Hematopoietic multipotent progenitor cell (in vitro differentiated cells): Measurements from ENCODE around the gene F8A3. TPM values are rescaled to one million over a fixed set of nuclear protein-coding genes. Genes with fewer than 3 reads are reported as not detected.
"Not testable (repeated sequence)": the region's sequence is repeated elsewhere in the genome, so short reads cannot be mapped to it uniquely, and the experiment has no call there.

Experiments used
- DNase-seq, 3 donors: peaks; one replicate each; pipeline ENCODE4 v3.0.0-alpha.2; 2011 to 2015; ENCODE audit warnings: low read depth in 2 of 3, low spot score in 2 of 3
- small RNA-seq: library from RNA; depleted of rRNA; stranded (forward); fragments of <200 nt; gene quantifications from one replicate; pipeline ENCODE3, GENCODE V24; 2012
- total RNA-seq: library from RNA; depleted of rRNA; stranded (reverse); fragments of >200 nt; gene quantifications from one replicate; pipeline ENCODE4 v1.2.3, GENCODE V29; 2012

F8A3 gene
- 1.1 TPM for total RNA-seq

DNA sequence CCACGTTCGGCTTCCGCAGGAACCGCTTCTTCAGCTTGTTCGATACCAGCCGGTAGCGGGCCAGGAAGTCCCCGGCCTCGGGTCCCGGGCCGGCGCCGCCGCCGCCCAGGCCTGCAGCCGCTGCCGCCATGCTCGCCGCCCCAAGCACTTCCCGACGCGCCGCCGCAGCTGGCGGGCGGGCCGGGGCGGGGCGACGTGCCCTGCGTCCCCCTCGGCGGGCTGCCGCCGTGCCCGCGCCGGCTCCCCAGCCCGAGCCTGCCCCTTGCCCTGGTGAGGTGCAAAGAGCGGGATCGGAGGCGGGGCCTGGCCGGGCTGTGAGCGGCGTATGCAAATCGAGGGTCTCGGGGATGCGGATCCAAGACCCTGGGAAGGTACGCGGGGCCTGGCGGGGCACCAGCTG, at the start of gene F8A3:
Gene F8A3, minus strand, starts transcription at position 150 of the 400 bp plus-strand sequence. Its CDS starts 20 bp downstream, at position 130.
- not testable (repeated sequence) for DNase-seq

DNA sequence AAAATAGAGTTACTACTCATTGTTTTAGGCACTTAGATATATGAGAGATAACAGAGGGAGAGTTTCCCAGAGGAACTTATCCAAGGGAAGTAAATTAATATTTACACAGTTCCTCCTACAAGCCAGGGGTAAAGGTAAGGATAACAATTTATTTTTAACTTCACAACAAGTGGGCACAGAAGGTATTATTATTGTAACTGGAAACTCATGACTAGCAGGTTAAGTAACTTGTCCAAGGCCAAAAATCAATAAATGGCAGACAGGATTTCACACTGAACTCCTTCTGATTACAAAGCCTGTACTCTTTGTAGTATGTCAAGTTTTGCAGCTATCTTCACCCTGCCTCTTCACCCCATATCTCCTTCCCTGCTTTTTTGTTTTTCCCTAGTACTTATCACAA, 46.9 kb upstream of the F8A3 start:
- DNase-seq, result no peak

DNA sequence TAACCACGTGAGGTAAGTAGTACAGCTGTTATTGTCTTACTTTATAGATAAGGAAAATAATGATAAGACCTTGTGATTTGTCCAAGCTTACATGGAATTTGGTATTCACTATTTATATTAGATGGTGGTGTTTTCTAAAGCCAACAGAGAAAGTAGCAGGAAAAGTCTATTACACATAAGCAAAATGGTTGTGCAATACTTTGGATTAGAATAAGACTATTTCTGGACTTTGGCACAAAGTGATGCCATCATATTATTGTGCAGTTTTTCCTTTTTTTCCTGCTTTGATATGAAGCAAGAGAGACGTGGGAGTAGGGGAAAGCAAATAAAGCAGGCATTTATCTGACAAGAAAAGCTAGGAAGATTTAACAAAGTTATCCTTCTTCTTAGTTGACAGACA, 36.7 kb upstream of the F8A3 start:
- DNase-seq, result not testable (repeated sequence)

DNA sequence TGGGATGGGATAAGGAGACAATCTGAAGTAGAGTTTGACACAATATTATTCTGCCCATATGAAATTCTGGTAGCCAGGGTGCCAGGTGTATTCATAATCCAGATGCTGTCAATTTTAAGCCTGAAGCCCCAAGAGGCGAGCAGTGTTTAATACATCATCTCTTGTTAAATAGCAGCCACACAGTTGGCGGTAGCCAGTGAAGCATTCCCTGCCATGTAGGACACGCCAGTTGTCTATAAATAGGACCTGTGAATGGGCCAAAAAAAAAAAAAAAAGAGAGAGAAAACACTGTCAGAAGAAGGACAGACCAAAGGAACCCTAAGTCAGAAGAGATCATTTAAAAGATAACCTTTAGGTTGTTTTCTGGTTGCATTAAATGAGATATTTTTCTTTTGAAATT, 33.0 kb upstream of the F8A3 start:
- not testable (repeated sequence) for DNase-seq

DNA sequence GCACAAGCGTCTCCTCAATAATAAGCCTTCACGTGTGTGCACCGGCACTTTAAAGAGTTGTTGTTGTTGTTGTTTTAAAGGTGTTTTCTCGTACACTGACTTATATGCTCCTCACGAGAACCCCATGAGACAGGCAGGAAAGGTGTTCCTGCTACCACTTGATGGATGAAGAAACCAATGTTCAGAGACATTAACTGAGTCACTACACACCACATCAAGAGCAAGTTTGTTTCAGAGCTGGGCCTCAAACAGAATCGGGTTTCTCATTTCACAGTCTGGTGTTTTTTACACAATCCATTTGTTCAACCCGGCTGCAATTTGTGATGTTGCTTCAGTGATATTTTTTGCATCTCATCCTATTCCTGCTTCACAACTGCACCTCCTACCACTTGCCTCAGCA, 18.7 kb upstream of the F8A3 start:
- DNase-seq, result not testable (repeated sequence)

DNA sequence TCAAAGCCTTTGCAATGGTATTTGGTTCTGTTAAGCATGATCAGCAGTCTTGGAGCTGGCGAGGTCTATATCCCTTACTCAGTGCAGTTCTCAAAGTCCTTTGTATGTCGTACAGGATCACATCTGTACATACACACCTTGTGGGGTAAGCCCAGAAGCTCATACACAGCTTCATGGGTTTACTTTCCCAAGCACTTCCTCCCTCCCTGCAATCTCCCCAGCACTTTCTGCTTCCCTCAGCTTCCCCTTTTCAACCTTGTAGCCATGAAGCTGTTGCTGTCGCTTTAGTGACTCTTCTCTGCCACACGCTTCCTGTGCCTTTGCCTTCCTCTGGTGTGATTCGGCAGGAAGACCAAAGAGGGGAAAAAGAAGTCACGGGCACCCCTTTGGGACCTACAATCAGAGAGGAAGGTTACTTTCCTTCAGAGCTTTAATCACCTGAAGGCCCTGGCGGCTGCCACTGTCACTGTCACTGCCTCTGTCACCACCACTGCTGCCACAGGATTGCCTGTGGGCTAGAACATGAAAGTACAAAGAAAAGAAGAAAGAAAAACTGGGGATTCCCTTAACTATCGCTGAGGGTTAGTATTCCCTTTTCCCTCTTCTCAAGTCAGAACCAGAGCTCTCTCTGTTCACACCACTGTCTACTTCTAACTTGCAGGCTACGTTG, 8.0 kb upstream of the F8A3 start:
- not testable (repeated sequence) for DNase-seq

DNA sequence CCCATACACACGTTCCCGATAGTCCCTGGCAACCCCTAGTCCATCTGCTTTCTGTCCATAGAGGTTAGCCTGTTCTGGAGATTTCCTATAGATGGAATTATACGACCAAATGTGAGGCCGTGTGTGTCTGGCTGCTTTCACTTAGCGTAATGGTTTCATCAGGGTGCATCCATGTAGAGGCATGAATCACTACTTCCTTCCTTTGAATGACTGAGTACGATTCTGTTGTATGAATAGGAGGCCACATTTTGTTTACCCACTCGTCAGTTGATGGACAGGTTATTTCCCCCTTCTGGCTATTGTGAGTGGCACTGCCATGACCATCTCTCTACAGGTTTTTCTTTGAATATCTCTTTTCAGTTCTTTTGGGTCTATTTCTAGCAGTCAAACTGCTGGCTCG, 2.1 kb upstream of the F8A3 start:
- not testable (repeated sequence) for DNase-seq

DNA sequence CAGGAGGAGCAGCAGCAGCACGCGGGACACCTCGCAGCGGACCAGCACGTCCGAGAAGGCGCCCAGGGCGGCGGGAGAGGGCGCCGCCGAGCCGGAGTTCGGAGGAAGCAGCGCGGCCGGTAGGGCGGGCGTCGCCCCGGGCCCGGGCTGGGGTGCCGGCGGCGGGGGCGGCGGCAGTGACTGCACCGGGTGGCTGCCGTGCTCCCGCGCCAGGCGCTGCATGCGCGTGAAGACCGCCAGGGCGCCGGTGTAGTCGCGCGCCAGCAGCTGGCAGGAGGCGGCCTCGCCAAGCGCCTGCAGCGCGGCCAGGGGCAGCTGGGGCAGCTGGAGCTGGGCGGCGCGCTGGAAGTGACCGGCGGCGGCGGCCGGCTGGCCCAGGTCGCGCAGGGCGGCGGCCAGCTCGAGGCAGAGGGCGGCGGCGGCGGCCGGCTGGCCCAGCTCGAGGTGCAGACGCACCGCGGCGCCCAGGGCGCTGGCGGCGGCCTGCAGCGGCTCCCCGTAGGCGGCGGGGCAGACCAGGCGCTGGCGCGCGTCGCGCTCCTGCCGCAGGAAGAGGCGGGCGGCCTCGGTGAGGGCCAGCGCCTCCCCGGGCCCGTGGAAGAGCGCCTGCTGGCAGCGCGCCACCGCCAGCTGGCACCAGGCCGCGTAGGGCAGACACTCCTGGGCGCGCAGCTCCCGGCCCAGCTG, 516 bp downstream of the F8A3 start:
- not testable (repeated sequence) for DNase-seq

DNA sequence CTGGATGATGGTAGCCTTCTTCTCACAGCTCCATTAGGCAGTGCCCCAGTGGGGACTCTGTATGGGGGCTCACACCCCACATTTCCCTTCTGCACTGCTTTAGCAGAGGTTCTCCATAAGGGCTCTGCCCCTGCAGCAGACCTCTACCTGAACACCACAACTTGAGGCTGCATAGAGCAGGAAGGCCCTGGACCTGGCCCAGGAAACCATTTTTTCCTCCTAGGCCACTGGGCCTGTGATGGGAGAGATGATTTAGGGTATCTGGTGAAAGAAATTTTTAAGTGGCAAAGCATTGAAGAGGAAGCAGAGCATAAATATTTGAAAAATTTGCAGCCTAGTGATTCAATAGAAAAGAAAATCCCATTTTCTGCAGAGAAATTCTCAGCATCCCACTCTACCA, 17.3 kb downstream of the F8A3 start:
- DNase-seq, result no peak

DNA sequence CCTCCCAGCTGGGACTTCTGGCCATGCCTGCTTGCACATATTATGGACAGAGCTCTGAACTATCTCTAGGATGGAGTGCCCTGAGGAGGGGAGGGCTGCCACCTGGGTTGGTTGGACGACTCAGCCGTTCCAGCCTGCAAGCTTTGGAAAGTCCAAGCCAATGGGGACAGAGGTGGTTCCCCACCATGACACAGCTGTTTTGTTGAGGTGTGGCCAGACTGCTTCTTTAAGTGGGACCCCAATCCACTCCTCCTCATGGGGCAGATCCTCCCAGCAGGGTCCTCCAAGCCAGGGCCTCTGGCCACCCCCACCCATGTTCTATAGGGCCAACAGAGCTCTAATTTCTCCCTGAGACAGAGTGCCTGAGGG, 22.7 kb downstream of the F8A3 start:
- no peak for DNase-seq

DNA sequence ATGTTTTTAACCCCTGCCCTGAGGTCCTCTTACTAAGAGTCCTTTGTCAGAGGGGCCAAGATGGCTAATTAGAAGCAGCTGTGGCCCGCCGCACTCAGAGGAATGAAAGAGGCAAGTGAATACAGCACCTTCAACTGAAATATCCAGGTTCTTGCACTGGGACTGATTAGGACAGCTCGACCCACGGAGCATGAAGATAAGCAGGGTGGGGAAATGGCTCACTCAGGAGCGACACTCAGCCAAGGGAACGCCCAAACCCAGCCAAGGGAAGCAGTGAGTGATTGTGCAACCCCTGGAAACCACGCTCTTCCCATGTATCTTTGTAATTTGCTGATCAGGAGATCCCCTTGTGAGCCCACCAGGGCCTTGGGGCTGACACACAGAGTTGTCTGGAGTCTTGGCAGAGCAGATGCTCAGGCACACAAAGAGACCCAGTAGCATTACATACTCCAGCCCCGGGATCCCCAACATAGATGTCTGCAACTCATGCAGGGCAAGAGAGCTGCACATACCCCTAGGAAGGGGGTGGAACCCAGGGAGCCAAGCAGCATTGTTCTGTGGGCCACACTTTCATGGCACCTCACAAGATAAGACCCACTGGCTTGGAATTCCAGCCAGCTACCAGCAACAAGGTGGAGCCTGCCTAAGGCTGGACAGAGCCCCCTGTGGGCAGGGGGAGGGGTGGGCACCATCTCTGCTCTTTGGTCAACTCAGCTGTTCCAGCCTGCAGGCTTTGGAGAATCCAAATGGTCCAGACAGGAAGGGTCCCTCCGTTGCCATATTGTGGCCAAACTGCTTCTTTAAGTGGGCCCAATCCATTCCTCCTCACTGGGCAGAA, 23.3 kb downstream of the F8A3 start:
- no peak for DNase-seq

DNA sequence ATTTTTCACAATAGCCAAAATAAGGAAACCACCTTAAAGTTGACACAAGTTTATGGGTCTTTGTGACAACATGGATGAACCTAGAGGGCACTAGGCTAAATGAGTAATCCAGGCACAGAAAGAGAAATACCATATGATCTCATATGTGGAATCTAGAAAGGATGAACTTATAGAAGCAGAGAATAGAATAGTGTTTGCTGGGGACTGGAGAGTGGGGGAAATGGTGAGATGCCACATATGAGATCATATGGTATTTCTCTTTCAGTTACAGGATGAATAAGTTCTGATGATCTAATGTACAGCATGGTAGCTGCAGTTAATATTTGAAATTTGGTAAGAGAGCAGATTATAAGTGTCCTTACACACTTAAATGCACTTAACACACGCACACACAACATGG, 40.7 kb downstream of the F8A3 start:
- DNase-seq, result no peak

Small RNA genes within 50 kb of the gene (small RNA-seq; reads per million reads assigned to genes)
- not detected for gene MIR1184-3

Other genes with a start within 250 kb of the F8A3 start
- 8.6 TPM for gene VBP1, start 242.2 kb downstream of the F8A3 start, total RNA-seq
- 3.2 TPM for gene RAB39B, start 194.1 kb downstream of the F8A3 start, total RNA-seq
- gene CLIC2, start 124.0 kb downstream of the F8A3 start, total RNA-seq, result 11.3 TPM
- gene F8A2, start 76.5 kb downstream of the F8A3 start, total RNA-seq, result not detected
- gene SPRY3, start 154.0 kb upstream of the F8A3 start, total RNA-seq, result 0.27 TPM
- gene TMLHE, start 154.3 kb upstream of the F8A3 start, total RNA-seq, result 26.7 TPM